ENCODE results near the gene POLN. TPM values are rescaled to one million over a fixed set of nuclear protein-coding genes. Genes with fewer than 3 reads are reported as not detected.

The POLN gene
- total RNA-seq, 2 donors from 2014 or later, result 1.6 to 2.8 TPM

GRCh38 chr4:2059726-2060602 is 182.0 kb downstream of the POLN start:
- Histone ChIP-seq H3K9me3 (no peaks in the 10 kb centered on the region), H3K36me3 (no peaks in the 10 kb centered on the region), H3K4me3 (no peak overlapping the region), H3K27me3 (peaks cover 55% of the 10 kb centered on the region), H3K4me1 (peaks cover 3% of the 10 kb centered on the region), H3K27ac (no peak overlapping the region), H3K9ac (ENCODE audit: low read depth in 2 of 2, low read length in 2 of 2) (no peak overlapping the region)
- intact Hi-C loops (cut with DNase I), result no loop called here
- DNase-seq, result no peak
- TF ChIP-seq CTCF (IDR thresholded peaks at IDR 0.05), result no peak

DNA sequence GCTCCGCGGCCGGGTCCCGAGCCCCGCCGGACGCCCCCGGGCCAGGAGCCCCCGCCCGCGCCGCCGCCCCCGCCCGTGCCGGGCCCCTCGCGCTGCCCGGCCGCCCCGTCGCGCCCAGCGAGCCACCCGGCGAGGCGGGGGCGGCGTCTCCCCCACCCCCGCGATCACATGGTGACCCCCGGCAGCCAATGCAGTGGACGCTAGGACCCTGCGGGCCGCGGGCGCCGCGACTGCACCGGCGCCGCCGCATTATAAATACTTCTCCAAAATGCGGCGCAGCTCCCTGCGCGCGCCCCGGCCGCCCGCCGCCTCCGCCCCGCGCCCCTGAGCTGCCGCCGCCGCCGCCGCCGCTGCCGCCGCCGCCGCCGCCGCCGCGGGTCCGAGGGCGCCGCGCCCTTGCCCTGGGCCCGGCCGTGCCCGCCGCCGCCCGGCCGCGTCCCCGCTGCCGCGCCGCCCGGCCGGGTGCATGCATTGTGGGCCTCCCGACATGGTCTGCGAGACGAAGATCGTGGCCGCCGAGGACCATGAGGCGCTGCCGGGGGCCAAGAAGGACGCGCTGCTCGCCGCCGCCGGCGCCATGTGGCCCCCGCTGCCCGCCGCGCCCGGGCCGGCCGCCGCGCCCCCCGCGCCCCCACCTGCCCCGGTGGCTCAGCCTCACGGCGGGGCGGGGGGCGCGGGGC is 182.7 kb downstream of the POLN start, which contains the start of gene NAT8L:
TSS of gene NAT8L (plus strand) at position 282 of the 680 bp plus-strand sequence. CDS start at position 467, 185 bp downstream.
- Histone ChIP-seq H3K36me3 (no peaks in the 10 kb centered on the region), H3K27me3 (peaks cover 55% of the 10 kb centered on the region), H3K27ac (no peak within 1 kb of the TSS), H3K9ac (ENCODE audit: low read depth in 2 of 2, low read length in 2 of 2) (no peak within 1 kb of the TSS), H3K4me3 (peak within 1 kb of the TSS; percentile 7), H3K4me1 (peaks cover 3% of the 10 kb centered on the region), H3K9me3 (no peaks in the 10 kb centered on the region)
- intact Hi-C loops (cut with DNase I), result no loop called here
- TF ChIP-seq CTCF (IDR thresholded peaks at IDR 0.05), result no peak
- no peak for DNase-seq

GRCh38 chr4:2058264-2059045 is 183.5 kb downstream of the POLN start:
- Histone ChIP-seq H3K4me3 (peak overlapping the region; percentile 7), H3K36me3 (no peaks in the 10 kb centered on the region), H3K27me3 (peaks cover 55% of the 10 kb centered on the region), H3K27ac (no peak overlapping the region), H3K9ac (ENCODE audit: low read depth in 2 of 2, low read length in 2 of 2) (no peak overlapping the region), H3K9me3 (no peaks in the 10 kb centered on the region), H3K4me1 (peaks cover 3% of the 10 kb centered on the region)
- no peak for DNase-seq
- intact Hi-C loops (cut with DNase I), result no loop called here
- TF ChIP-seq CTCF (IDR thresholded peaks at IDR 0.05), result no peak

DNA sequence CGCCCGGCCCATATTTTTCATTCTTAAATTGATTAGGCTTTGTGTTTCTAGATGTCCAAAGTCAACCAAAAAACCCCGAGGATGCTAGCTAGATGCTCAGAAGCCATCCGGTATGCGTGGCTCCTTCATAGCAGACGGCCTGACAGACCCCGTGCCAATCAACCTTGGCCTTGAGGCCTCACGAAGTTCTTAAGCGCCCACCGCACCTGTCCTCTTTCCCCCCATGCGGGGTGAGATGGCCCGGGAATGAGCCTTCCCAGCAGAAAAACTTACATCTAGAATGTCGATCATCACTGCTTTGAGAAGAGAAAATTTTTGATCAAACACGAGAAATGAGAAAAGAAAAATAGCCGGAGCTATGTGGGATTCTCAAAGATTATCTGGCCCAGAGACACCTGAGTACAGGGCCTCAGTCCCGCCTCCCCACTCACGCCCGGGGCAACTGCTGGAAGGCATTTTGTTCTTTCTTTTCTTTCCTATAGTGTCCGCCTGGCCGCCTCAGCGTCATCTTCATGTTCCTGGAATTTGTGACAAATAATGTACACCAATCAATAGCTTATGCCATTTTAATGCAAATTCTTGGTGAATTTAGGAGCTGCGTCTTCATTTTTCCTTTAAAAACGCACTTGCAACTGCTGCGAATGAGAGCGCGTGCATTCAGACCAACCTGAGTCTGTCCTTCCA is 184.4 kb downstream of the POLN start:
- Histone ChIP-seq H3K36me3 (no peaks in the 10 kb centered on the region), H3K9ac (ENCODE audit: low read depth in 2 of 2, low read length in 2 of 2) (no peak overlapping the region), H3K27ac (no peak overlapping the region), H3K27me3 (peaks cover 53% of the 10 kb centered on the region), H3K4me1 (peaks cover 3% of the 10 kb centered on the region), H3K4me3 (no peak overlapping the region), H3K9me3 (no peaks in the 10 kb centered on the region)
- TF ChIP-seq CTCF (IDR thresholded peaks at IDR 0.05), result no peak
- no peak for DNase-seq
- intact Hi-C loops (cut with DNase I), result no loop called here

DNA sequence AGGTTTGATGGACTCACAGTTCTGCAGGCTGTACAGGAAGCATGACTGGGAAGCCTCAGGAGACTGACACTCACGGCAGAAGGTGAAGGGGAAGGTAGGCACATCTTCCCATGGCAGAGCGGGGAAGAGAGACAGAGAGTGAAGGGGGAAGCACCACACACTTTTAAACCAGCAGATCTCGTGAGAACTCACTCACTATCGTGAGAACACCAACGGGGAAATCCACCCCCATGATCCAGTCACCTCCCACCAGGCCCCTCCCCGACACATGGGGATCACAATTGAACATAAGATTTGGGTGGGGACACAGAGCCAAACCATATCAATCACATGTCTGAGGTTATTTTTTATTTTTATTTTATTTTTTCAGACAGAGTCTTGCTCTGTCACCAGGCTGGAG is 187.7 kb downstream of the POLN start:
- Histone ChIP-seq H3K27ac (no peak overlapping the region), H3K27me3 (peaks cover 26% of the 10 kb centered on the region)

More for the DNA sequence above, 187.7 kb downstream of the POLN start:
- no peaks in the 10 kb centered on the region for H3K36me3 ChIP-seq
- no peaks in the 10 kb centered on the region for H3K9me3 ChIP-seq
- H3K4me3 ChIP-seq, result no peak overlapping the region
- no peak for TF ChIP-seq CTCF (IDR thresholded peaks at IDR 0.05)
- H3K9ac ChIP-seq (ENCODE audit: low read depth in 2 of 2, low read length in 2 of 2), result no peak overlapping the region
- no peaks in the 10 kb centered on the region for H3K4me1 ChIP-seq
- DNase-seq, result no peak
- intact Hi-C loops (cut with DNase I), result no loop called here
